Esophagus mucosa (tissue), 1 donor: ENCODE data around the gene CNGA4. TPM values are rescaled to one million over a fixed set of nuclear protein-coding genes. Genes with fewer than 3 reads are reported as not detected.
"Not testable (repeated sequence)": the region's sequence is repeated elsewhere in the genome, so short reads cannot be mapped to it uniquely, and the experiment has no call there.

Source experiments
- ATAC-seq: fragments of 200-7000 bp; cut with Tn5 transposase; one replicate; pipeline ENCODE4 v1.9.1; 2020
- total RNA-seq: library from RNA; stranded (reverse); gene quantifications from one replicate; pipeline ENCODE4 v1.2.4, GENCODE V29; 2023
- donor health status: DM: yes; HTN: yes; CAD: no.

The CNGA4 gene
- total RNA-seq, 1 donor from 2014 or later: 0.08 TPM

- ATAC-seq: no peak
These were observed 29.9 kb downstream of the CNGA4 start for GRCh38 chr11:6268820-6269219.

- ATAC-seq: no peak
These were observed 31.1 kb downstream of the CNGA4 start for GRCh38 chr11:6269994-6270393.

- no peak for ATAC-seq
These were observed 31.8 kb downstream of the CNGA4 start for GRCh38 chr11:6270584-6271246.

- ATAC-seq: no peak
These were observed 32.7 kb downstream of the CNGA4 start for GRCh38 chr11:6271598-6271997.

GRCh38 chr11:6273188-6273587 lies 34.3 kb downstream of the CNGA4 start:
- no peak for ATAC-seq

- not testable (repeated sequence) for ATAC-seq
These were observed 41.9 kb downstream of the CNGA4 start for GRCh38 chr11:6280809-6281208.

- ATAC-seq: no peak
These were observed 44.6 kb downstream of the CNGA4 start for GRCh38 chr11:6283453-6284023.

GRCh38 chr11:6284250-6284649 lies 45.4 kb downstream of the CNGA4 start:
- no peak for ATAC-seq

GRCh38 chr11:6285019-6285418 lies 46.1 kb downstream of the CNGA4 start:
- ATAC-seq: no peak

Other genes with a start within 250 kb of the CNGA4 start
- not detected for gene OR56A4, start 232.1 kb upstream of the CNGA4 start, total RNA-seq
- gene OR56A1, start 208.3 kb upstream of the CNGA4 start, total RNA-seq: not detected
- gene OR56B4, start 131.4 kb upstream of the CNGA4 start, total RNA-seq: not detected
- gene OR52B2, start 68.8 kb upstream of the CNGA4 start, total RNA-seq: not detected
- gene OR52W1, start 39.9 kb upstream of the CNGA4 start, total RNA-seq: not detected
- not detected for gene C11orf42, start 33.5 kb upstream of the CNGA4 start, total RNA-seq
- 13.2 TPM for gene FHIP1B, start 4.5 kb upstream of the CNGA4 start, total RNA-seq
- gene CCKBR, start 20.7 kb downstream of the CNGA4 start, total RNA-seq: not detected
- 11.8 TPM for gene CAVIN3, start 81.4 kb downstream of the CNGA4 start, total RNA-seq
- gene SMPD1, start 151.4 kb downstream of the CNGA4 start, total RNA-seq: 10.3 TPM
- 2.6 TPM for gene APBB1, start 180.0 kb downstream of the CNGA4 start, total RNA-seq
- gene HPX, start 201.9 kb downstream of the CNGA4 start, total RNA-seq: 0.64 TPM
- 2.7 TPM for gene TRIM3, start 234.9 kb downstream of the CNGA4 start, total RNA-seq
- 36.3 TPM for gene ARFIP2, start 242.2 kb downstream of the CNGA4 start, total RNA-seq
- gene TIMM10B, start 242.4 kb downstream of the CNGA4 start, total RNA-seq: 24.8 TPM